Caco-2 (cell line): ENCODE data around the gene SS18. TPM values are rescaled to one million over a fixed set of nuclear protein-coding genes. Genes with fewer than 3 reads are reported as not detected.
"Not testable (repeated sequence)": the region's sequence is repeated elsewhere in the genome, so short reads cannot be mapped to it uniquely, and the experiment has no call there.

ENCODE experiments used
- BruUV-seq: library from RNA; stranded (reverse); fragments of 400-500 nt; replicated peaks from 2 replicates; lab custom pipeline; 2021; lab: Mats Ljungman, UMichigan
- CTCF ChIA-PET: fragments of 300-600 bp; sonication (Branson Sonifier 250); formaldehyde crosslinking; loops from one replicate; lab custom pipeline; 2022; ENCODE audit warnings: antibody characterized with exemption; lab: Charles Lee
- POLR2A ChIA-PET: fragments of 300-600 bp; sonication (Branson Sonifier 250); formaldehyde crosslinking; loops from one replicate; lab custom pipeline; 2022; ENCODE audit warnings: antibody characterized with exemption; lab: Charles Lee
- DNase-seq, 2 experiments: peaks; one replicate each; pipeline versions ENCODE4 v3.0.0 to v3.0.0-alpha.2; 2020 to 2022
- H3K27me3 ChIP-seq: replicated peaks from 2 replicates; pipeline ENCODE4 v1.6.0; 2011; ENCODE audit warnings: low read length; ENCODE audit not compliant: control insufficient read depth, insufficient read depth
- H3K36me3 ChIP-seq: 2 replicates; pipeline ENCODE4 v1.5.1; 2011; ENCODE audit warnings: low read length; ENCODE audit not compliant: control insufficient read depth, insufficient read depth
- H3K4me1 ChIP-seq: fragments of 250-450 bp; sonication (Bioruptor Pico); 2 replicates; pipeline ENCODE4 v1.5.1; 2020; ENCODE audit warnings: mild to moderate bottlenecking
- H3K4me3 ChIP-seq: 2 replicates; pipeline ENCODE4 v1.5.1; 2011; ENCODE audit warnings: low read depth, mild to moderate bottlenecking, control low read depth, low read length
- H3K9me3 ChIP-seq: fragments of 250-450 bp; sonication (Bioruptor Pico); 2 replicates; pipeline ENCODE4 v1.5.1; 2020; ENCODE audit warnings: mild to moderate bottlenecking, moderate library complexity
- H3K27ac Mint-ChIP-seq: one replicate; pipeline ENCODE4 v1.8.0; 2022; ENCODE audit warnings: mixed read lengths; ENCODE audit not compliant: unreplicated experiment
- H3K27me3 Mint-ChIP-seq: one replicate; pipeline ENCODE4 v1.8.0; 2022; ENCODE audit warnings: mixed read lengths; ENCODE audit not compliant: insufficient read depth, unreplicated experiment
- H3K36me3 Mint-ChIP-seq: one replicate; pipeline ENCODE4 v1.8.0; 2022; ENCODE audit warnings: mild to moderate bottlenecking, mixed read lengths; ENCODE audit not compliant: insufficient read depth, unreplicated experiment
- H3K4me1 Mint-ChIP-seq: one replicate; pipeline ENCODE4 v1.8.0; 2022; ENCODE audit warnings: low read depth, mixed read lengths; ENCODE audit not compliant: unreplicated experiment
- H3K4me3 Mint-ChIP-seq: one replicate; pipeline ENCODE4 v1.8.0; 2022; ENCODE audit warnings: mild to moderate bottlenecking, moderate library complexity, mixed read lengths; ENCODE audit not compliant: unreplicated experiment
- H3K9me3 Mint-ChIP-seq: one replicate; pipeline ENCODE4 v1.8.0; 2022; ENCODE audit warnings: mixed read lengths; ENCODE audit not compliant: unreplicated experiment
- intact Hi-C: fragments of 100-400 bp; cut with micrococcal nuclease; formaldehyde crosslinking; loops from one replicate; pipeline ENCODE4 v1.10.0; 2022; ENCODE audit not compliant: unreplicated experiment
- total RNA-seq: library from RNA; stranded (reverse); gene quantifications from 2 replicates; pipeline ENCODE4 v1.2.3, GENCODE V29; 2022
- TF ChIP-seq, protein P1 (sequence below), 2 experiments: fragments of 200-600 bp in 1 of 2; IDR thresholded peaks; 1 replicate in 1 of 2; 2 replicates in 1 of 2; pipeline versions ENCODE4 v1.5.1 to v1.8.0; 2011 to 2022; ENCODE audit warnings: antibody characterized with exemption in 1 of 2, control low read depth in 1 of 2, inconsistent platforms in 1 of 2, low read depth in 1 of 2, low read length in 1 of 2, mild to moderate bottlenecking in 1 of 2, moderate library complexity in 1 of 2; ENCODE audit not compliant: insufficient read depth in 1 of 2, severe bottlenecking in 1 of 2, unreplicated experiment in 1 of 2

Gene SS18
- total RNA-seq, 1 experiment from 2014 or later: 34.6 TPM

DNA sequence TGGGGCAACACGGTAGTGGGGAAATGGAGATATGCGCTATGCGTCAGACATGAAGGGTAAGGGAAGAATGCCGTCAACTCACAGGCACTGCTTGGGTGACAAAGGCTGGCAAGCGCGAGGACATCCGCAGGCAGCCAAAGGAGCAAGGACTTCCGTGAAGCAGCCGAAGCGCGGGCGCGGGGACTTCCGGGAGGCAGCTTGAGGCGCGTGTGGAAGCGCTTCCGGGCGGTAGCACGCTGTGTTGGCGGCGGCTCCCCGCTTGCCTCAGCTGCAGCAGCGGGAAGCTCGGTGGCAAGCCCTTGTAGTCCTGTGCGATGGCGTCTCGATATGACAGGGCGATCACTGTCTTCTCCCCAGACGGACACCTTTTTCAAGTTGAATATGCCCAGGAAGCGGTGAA lies 43.2 kb upstream of the SS18 start, which contains the start of gene PSMA8:
Gene PSMA8, plus strand, starts transcription at position 218 of the 400 bp plus-strand sequence. Its CDS starts 97 bp downstream, at position 315.
- H3K27me3 ChIP-seq: no peaks in the 10 kb centered on the region
- H3K9me3 Mint-ChIP-seq: no peaks in the 10 kb centered on the region
- H3K4me3 ChIP-seq: no peak within 1 kb of the TSS
- no peak for DNase-seq
- POLR2A ChIA-PET: no interaction called here
- H3K27ac Mint-ChIP-seq: no peak within 1 kb of the TSS
- intact Hi-C loops: no loop called here
- no peaks in the 10 kb centered on the region for H3K36me3 Mint-ChIP-seq
- H3K9me3 ChIP-seq: no peaks in the 10 kb centered on the region
- TF ChIP-seq, protein P1, sequence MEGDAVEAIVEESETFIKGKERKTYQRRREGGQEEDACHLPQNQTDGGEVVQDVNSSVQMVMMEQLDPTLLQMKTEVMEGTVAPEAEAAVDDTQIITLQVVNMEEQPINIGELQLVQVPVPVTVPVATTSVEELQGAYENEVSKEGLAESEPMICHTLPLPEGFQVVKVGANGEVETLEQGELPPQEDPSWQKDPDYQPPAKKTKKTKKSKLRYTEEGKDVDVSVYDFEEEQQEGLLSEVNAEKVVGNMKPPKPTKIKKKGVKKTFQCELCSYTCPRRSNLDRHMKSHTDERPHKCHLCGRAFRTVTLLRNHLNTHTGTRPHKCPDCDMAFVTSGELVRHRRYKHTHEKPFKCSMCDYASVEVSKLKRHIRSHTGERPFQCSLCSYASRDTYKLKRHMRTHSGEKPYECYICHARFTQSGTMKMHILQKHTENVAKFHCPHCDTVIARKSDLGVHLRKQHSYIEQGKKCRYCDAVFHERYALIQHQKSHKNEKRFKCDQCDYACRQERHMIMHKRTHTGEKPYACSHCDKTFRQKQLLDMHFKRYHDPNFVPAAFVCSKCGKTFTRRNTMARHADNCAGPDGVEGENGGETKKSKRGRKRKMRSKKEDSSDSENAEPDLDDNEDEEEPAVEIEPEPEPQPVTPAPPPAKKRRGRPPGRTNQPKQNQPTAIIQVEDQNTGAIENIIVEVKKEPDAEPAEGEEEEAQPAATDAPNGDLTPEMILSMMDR (IDR thresholded peaks at IDR 0.05; ENCODE audit: insufficient read depth in 1 of 2, low read depth in 1 of 2, low read length in 1 of 2, severe bottlenecking in 1 of 2, unreplicated experiment in 1 of 2): no peak
- H3K4me3 Mint-ChIP-seq: no peak within 1 kb of the TSS
- peaks cover 6% of the 10 kb centered on the region for H3K27me3 Mint-ChIP-seq
- no peaks in the 10 kb centered on the region for H3K4me1 ChIP-seq
- BruUV-seq: no TSS peak
- no peaks in the 10 kb centered on the region for H3K4me1 Mint-ChIP-seq
- CTCF ChIA-PET: no interaction called here
- no peaks in the 10 kb centered on the region for H3K36me3 ChIP-seq

DNA sequence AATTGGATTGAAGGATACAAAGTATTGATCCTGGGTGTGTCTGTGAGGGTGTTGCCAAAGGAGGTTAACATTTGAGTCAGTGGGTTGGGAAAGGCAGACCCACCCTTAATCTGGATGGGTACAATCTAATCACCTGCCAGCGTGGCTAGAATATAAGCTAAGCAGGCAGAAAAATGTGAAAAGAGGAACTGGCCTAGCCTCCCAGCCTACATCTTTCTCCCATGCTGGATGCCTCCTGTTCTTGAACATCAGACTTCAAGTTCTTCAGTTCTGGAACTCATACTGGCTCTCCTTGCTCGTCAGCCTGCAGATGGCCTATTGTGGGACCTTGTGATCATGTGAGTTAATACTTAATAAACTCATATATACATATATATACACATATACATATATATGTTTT lies 37.8 kb upstream of the SS18 start:
- H3K9me3 Mint-ChIP-seq, intact Hi-C loops, H3K4me3 Mint-ChIP-seq, H3K4me3 ChIP-seq, BruUV-seq, H3K27me3 Mint-ChIP-seq, H3K36me3 Mint-ChIP-seq, H3K36me3 ChIP-seq, H3K27me3 ChIP-seq, H3K9me3 ChIP-seq, H3K4me1 ChIP-seq, H3K4me1 Mint-ChIP-seq, H3K27ac Mint-ChIP-seq, DNase-seq, POLR2A ChIA-PET, CTCF ChIA-PET: not testable (repeated sequence)

DNA sequence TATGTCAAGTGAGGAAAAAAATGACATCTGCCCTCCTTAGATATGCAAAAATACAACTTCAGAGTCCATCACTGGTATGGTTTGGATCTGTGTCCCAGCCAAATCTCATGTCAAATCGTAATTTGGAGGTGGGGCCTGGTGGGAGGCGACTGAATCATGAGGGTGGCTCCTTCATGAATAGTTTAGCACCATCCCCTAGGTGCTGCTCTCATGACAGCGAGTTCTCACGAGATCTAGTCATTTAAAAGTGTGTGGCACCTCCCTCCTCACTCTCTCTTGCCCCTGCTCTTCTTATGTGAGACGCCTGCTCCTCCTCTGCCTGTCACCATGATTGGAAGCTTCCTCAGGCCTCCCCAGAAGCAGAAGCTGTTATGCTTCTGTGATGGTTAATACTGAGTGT lies 37.4 kb upstream of the SS18 start:
- Mint-ChIP-seq H3K9me3 (no peaks in the 10 kb centered on the region), H3K27me3 (peaks cover 3% of the 10 kb centered on the region), H3K36me3 (no peaks in the 10 kb centered on the region), H3K4me1 (no peaks in the 10 kb centered on the region), H3K4me3 (no peak overlapping the region), H3K27ac (no peak overlapping the region)
- no peak for DNase-seq
- intact Hi-C loops: no loop called here
- H3K4me3 ChIP-seq: no peak overlapping the region
- ChIA-PET POLR2A (no interaction called here), CTCF (no interaction called here)
- no peaks in the 10 kb centered on the region for H3K4me1 ChIP-seq
- H3K27me3 ChIP-seq: no peaks in the 10 kb centered on the region
- BruUV-seq: no TSS peak
- TF ChIP-seq, protein P1 (IDR thresholded peaks at IDR 0.05; ENCODE audit: insufficient read depth in 1 of 2, low read depth in 1 of 2, low read length in 1 of 2, severe bottlenecking in 1 of 2, unreplicated experiment in 1 of 2): no peak
- H3K9me3 ChIP-seq: no peaks in the 10 kb centered on the region
- no peaks in the 10 kb centered on the region for H3K36me3 ChIP-seq

DNA sequence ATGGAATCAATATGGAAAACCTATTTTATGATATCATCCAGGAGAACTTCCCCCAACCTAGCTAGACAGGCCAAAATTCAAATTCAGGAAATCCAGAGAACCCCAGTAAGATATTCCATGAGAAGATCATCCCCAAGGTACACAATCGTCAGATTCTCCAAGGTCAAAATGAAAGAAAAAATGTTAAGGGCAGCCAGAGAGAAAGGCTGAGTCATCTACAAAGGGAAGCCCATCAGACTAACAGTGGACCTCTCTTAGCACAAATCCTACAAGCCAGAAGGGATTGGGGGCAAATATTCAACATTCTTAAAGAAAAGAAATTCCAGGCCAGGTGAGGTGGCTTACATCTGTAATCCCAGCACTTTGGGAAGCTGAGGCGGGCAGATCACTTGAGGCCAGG lies 31.6 kb upstream of the SS18 start:
- POLR2A ChIA-PET, H3K4me3 ChIP-seq, BruUV-seq, H3K4me3 Mint-ChIP-seq, H3K4me1 Mint-ChIP-seq, DNase-seq, H3K27me3 ChIP-seq, H3K27ac Mint-ChIP-seq, H3K4me1 ChIP-seq, H3K36me3 Mint-ChIP-seq, H3K9me3 Mint-ChIP-seq, H3K9me3 ChIP-seq, intact Hi-C loops, H3K36me3 ChIP-seq, CTCF ChIA-PET: not testable (repeated sequence)
- H3K27me3 Mint-ChIP-seq: peaks cover 16% of the 10 kb centered on the region
